ENCODE results near the gene DTX4. TPM values are rescaled to one million over a fixed set of nuclear protein-coding genes. Genes with fewer than 3 reads are reported as not detected.

DTX4 gene
- polyA plus RNA-seq, 1 of the 3 experiments (the other 2 are of a cell fraction), result 0.05 TPM

DNA sequence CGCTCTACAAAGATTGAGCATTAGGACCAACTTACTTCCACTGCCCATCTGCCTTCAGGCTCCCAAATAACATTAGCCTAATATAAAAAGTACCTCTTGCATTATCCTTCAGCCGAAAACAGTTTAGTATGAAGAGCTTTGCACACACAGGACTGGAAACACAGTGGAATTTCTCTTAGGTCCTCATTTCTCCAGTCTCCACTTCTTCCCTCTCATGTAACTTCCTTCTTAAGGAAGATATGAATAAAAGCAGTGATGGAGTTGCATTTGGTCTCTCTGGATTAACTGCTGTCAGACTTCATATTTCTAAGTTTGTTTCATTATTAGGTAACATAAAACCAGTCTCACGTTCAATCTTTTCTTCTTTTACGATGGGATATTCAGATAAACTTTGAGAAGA is 46.4 kb downstream of the DTX4 start:
- CTCF ChIA-PET, result interaction anchor here (1.8 to 3.0 kb wide), 2 partner anchors 12 to 47 kb away, joined by 5 to 9 read pairs; partner anchors contain the start of gene DTX4

DNA sequence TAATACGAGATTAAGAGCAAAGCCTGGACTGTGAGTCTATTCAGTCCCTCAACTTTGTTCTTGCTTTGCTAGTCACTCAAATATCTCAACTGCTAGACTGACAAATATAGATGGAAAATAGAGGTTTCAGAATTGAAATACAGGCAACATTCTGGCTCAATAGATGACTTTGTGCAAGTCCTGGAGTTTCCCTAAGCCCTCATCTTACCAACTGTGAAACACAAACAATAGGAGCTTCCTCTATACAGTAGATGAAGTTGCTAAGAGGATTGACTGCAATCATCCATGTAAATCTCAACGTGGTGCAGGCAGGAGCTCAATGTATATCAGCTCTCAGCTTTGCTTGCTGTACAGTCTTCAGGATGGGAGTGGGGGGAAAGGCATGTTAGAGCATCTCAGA is 47.0 kb downstream of the DTX4 start:
- TF ChIP-seq MXI1 (IDR thresholded peaks at IDR 0.05; ENCODE audit: low read depth, low read length) (no peak), NRF1 (IDR thresholded peaks at IDR 0.05; ENCODE audit: low read depth, low read length) (no peak), RFX5 (IDR thresholded peaks at IDR 0.05; ENCODE audit: low read length) (no peak), RAD21 (IDR thresholded peaks at IDR 0.05; ENCODE audit: low read length) (no peak), GABPA (IDR thresholded peaks at IDR 0.05; ENCODE audit: low read depth) (no peak), TCF12 (IDR thresholded peaks at IDR 0.05) (no peak), ELF1 (IDR thresholded peaks at IDR 0.05) (no peak), TAF1 (IDR thresholded peaks at IDR 0.05; ENCODE audit: borderline replicate concordance, low read depth, low read length) (no peak), RCOR1 (IDR thresholded peaks at IDR 0.05; ENCODE audit: low read length) (no peak), YY1 (IDR thresholded peaks at IDR 0.05; ENCODE audit: low read depth) (no peak), FOXJ3 (CRISPR knock-in tag; IDR thresholded peaks at IDR 0.05) (no peak), RXRA (IDR thresholded peaks at IDR 0.05; ENCODE audit: borderline replicate concordance, low read depth) (no peak), GATA2 (CRISPR knock-in tag; IDR thresholded peaks at IDR 0.05) (no peak)
- TF ChIP-seq, protein P1, sequence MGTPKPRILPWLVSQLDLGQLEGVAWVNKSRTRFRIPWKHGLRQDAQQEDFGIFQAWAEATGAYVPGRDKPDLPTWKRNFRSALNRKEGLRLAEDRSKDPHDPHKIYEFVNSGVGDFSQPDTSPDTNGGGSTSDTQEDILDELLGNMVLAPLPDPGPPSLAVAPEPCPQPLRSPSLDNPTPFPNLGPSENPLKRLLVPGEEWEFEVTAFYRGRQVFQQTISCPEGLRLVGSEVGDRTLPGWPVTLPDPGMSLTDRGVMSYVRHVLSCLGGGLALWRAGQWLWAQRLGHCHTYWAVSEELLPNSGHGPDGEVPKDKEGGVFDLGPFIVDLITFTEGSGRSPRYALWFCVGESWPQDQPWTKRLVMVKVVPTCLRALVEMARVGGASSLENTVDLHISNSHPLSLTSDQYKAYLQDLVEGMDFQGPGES (IDR thresholded peaks at IDR 0.05; ENCODE audit: low read depth, low read length), result no peak
- TF ChIP-seq, protein P2, sequence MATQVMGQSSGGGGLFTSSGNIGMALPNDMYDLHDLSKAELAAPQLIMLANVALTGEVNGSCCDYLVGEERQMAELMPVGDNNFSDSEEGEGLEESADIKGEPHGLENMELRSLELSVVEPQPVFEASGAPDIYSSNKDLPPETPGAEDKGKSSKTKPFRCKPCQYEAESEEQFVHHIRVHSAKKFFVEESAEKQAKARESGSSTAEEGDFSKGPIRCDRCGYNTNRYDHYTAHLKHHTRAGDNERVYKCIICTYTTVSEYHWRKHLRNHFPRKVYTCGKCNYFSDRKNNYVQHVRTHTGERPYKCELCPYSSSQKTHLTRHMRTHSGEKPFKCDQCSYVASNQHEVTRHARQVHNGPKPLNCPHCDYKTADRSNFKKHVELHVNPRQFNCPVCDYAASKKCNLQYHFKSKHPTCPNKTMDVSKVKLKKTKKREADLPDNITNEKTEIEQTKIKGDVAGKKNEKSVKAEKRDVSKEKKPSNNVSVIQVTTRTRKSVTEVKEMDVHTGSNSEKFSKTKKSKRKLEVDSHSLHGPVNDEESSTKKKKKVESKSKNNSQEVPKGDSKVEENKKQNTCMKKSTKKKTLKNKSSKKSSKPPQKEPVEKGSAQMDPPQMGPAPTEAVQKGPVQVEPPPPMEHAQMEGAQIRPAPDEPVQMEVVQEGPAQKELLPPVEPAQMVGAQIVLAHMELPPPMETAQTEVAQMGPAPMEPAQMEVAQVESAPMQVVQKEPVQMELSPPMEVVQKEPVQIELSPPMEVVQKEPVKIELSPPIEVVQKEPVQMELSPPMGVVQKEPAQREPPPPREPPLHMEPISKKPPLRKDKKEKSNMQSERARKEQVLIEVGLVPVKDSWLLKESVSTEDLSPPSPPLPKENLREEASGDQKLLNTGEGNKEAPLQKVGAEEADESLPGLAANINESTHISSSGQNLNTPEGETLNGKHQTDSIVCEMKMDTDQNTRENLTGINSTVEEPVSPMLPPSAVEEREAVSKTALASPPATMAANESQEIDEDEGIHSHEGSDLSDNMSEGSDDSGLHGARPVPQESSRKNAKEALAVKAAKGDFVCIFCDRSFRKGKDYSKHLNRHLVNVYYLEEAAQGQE (IDR thresholded peaks at IDR 0.05; ENCODE audit: low read depth, low read length), result no peak
- TF ChIP-seq, protein P3, sequence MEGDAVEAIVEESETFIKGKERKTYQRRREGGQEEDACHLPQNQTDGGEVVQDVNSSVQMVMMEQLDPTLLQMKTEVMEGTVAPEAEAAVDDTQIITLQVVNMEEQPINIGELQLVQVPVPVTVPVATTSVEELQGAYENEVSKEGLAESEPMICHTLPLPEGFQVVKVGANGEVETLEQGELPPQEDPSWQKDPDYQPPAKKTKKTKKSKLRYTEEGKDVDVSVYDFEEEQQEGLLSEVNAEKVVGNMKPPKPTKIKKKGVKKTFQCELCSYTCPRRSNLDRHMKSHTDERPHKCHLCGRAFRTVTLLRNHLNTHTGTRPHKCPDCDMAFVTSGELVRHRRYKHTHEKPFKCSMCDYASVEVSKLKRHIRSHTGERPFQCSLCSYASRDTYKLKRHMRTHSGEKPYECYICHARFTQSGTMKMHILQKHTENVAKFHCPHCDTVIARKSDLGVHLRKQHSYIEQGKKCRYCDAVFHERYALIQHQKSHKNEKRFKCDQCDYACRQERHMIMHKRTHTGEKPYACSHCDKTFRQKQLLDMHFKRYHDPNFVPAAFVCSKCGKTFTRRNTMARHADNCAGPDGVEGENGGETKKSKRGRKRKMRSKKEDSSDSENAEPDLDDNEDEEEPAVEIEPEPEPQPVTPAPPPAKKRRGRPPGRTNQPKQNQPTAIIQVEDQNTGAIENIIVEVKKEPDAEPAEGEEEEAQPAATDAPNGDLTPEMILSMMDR (IDR thresholded peaks at IDR 0.05), result no peak
- TF ChIP-seq, protein P4, sequence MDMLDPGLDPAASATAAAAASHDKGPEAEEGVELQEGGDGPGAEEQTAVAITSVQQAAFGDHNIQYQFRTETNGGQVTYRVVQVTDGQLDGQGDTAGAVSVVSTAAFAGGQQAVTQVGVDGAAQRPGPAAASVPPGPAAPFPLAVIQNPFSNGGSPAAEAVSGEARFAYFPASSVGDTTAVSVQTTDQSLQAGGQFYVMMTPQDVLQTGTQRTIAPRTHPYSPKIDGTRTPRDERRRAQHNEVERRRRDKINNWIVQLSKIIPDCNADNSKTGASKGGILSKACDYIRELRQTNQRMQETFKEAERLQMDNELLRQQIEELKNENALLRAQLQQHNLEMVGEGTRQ (IDR thresholded peaks at IDR 0.05; ENCODE audit: borderline replicate concordance, low read depth, low read length), result no peak
- Histone ChIP-seq H3F3A (replicated peaks; ENCODE audit: insufficient read depth) (no peaks in the 10 kb centered on the region), H3K9me3 (no peaks in the 10 kb centered on the region), H3K36me3 (replicated peaks in 1 of 2; ENCODE audit: control insufficient read depth in 1 of 2, insufficient read depth in 2 of 2, low read length in 1 of 2) (no peaks in the 10 kb centered on the region), H3K9me2 (no peaks in the 10 kb centered on the region), H3K79me2 (ENCODE audit: insufficient read depth) (no peaks in the 10 kb centered on the region), H4K20me1 (ENCODE audit: insufficient read depth) (no peaks in the 10 kb centered on the region), H3K9ac (no peak overlapping the region), H3K4me2 (no peak overlapping the region), H3K27ac (ENCODE audit: low read depth in 2 of 2, low read length in 1 of 2) (no peak overlapping the region), H3K4me3 (ENCODE audit: low read depth in 2 of 2, low read length in 1 of 2) (no peak overlapping the region), H3K4me1 (ENCODE audit: control insufficient read depth in 1 of 2, insufficient read depth in 2 of 2, low read depth in 1 of 2, low read length in 1 of 2) (no peaks in the 10 kb centered on the region), H3K27me3 (ENCODE audit: insufficient read depth) (no peaks in the 10 kb centered on the region), H2AFZ (ENCODE audit: low read depth) (no peak overlapping the region)
- CTCF ChIA-PET, result interaction anchor here (1.1 to 3.0 kb wide), 4 partner anchors 10 to 47 kb away, joined by 3 to 9 read pairs (median 4); partner anchors contain the start of gene DTX4
- no peak for DNase-seq
- POLR2A ChIA-PET, result no interaction called here
- WGBS (ENCODE audit: low lambda C conversion rate), result 8% methylated on average over 2 of the region's 2 CpGs

More for the DNA sequence above, 46.4 kb downstream of the DTX4 start:
- H3K27me3 ChIP-seq (ENCODE audit: insufficient read depth), result 0 out of 2 replicates have a peak, but pooled peaks cover 1% of the 10 kb centered on the region
- WGBS (ENCODE audit: low lambda C conversion rate), result 19% methylated on average over 4 of the region's 4 CpGs
- POLR2A ChIA-PET, result no interaction called here
- H3K9me2 ChIP-seq, result no peaks in the 10 kb centered on the region
- no peak overlapping the region for H2AFZ ChIP-seq (ENCODE audit: low read depth)
- H3K36me3 ChIP-seq (replicated peaks in 1 of 2; ENCODE audit: control insufficient read depth in 1 of 2, insufficient read depth in 2 of 2, low read length in 1 of 2), result no peaks in the 10 kb centered on the region
- no peaks in the 10 kb centered on the region for H3K4me1 ChIP-seq (ENCODE audit: control insufficient read depth in 1 of 2, insufficient read depth in 2 of 2, low read depth in 1 of 2, low read length in 1 of 2)
- TF ChIP-seq RAD21 (IDR thresholded peaks at IDR 0.05; ENCODE audit: low read length), result no peak
- TF ChIP-seq EZH2phosphoT487 (IDR thresholded peaks at IDR 0.05; ENCODE audit: borderline replicate concordance, low read depth), result no peak
- no peak overlapping the region for H3K4me3 ChIP-seq (ENCODE audit: low read depth in 2 of 2, low read length in 1 of 2)
- no peaks in the 10 kb centered on the region for H3K9me3 ChIP-seq
- H3K27ac ChIP-seq (ENCODE audit: low read depth in 2 of 2, low read length in 1 of 2), result no peak overlapping the region
- no peaks in the 10 kb centered on the region for H4K20me1 ChIP-seq (ENCODE audit: insufficient read depth)
- no peaks in the 10 kb centered on the region for H3K79me2 ChIP-seq (ENCODE audit: insufficient read depth)
- no peak overlapping the region for H3K9ac ChIP-seq
- H3F3A ChIP-seq (replicated peaks; ENCODE audit: insufficient read depth), result no peaks in the 10 kb centered on the region
- DNase-seq, result no peak
- H3K4me2 ChIP-seq, result no peak overlapping the region
